COLO668 (cell line): ENCODE results near the gene KRT8.

ENCODE experiments used
- DNase-seq: peaks from one replicate; lab custom pipeline; 2025; ENCODE audit not compliant: unreplicated experiment; lab: John Stamatoyannopoulos, UW

The KRT8 gene

GRCh38 chr12:52904509-52905300 is at the start of gene KRT8:
Gene KRT8, minus strand, starts transcription at chr12:52905076. Its CDS starts 95 bp downstream, at chr12:52904981.
- peak; percentile 92 for DNase-seq

GRCh38 chr12:52953181-52953841 is 48.4 kb upstream of the KRT8 start:
- no peak for DNase-seq

- DNase-seq: no peak
Measured at GRCh38 chr12:52952076-52952801, 47.4 kb upstream of the KRT8 start.

GRCh38 chr12:52951640-52952039 is 46.8 kb upstream of the KRT8 start:
- DNase-seq: no peak

- DNase-seq: no peak
Measured at GRCh38 chr12:52951126-52951525, 46.2 kb upstream of the KRT8 start.

GRCh38 chr12:52950553-52950952 is 45.7 kb upstream of the KRT8 start:
- DNase-seq: no peak

GRCh38 chr12:52949413-52950331 is 44.8 kb upstream of the KRT8 start:
- peak; percentile 82 for DNase-seq

GRCh38 chr12:52947738-52948423 is 43.0 kb upstream of the KRT8 start:
- DNase-seq: peak; percentile 8

- DNase-seq: no peak
Measured at GRCh38 chr12:52946797-52947547, 42.1 kb upstream of the KRT8 start.

GRCh38 chr12:52946334-52946733 is 41.5 kb upstream of the KRT8 start:
- no peak for DNase-seq

GRCh38 chr12:52945389-52946232 is 40.7 kb upstream of the KRT8 start:
- no peak for DNase-seq

- no peak for DNase-seq
Measured at GRCh38 chr12:52944683-52945388, 40.0 kb upstream of the KRT8 start.

GRCh38 chr12:52942901-52943181 is 38.0 kb upstream of the KRT8 start:
- peak; percentile 43 for DNase-seq

- no peak for DNase-seq
Measured at GRCh38 chr12:52942066-52942900, 37.4 kb upstream of the KRT8 start.

- no peak for DNase-seq
Measured at GRCh38 chr12:52929538-52929937, 24.7 kb upstream of the KRT8 start.

- no peak for DNase-seq
Measured at GRCh38 chr12:52927964-52928363, 23.1 kb upstream of the KRT8 start.

GRCh38 chr12:52926596-52927234 is 21.8 kb upstream of the KRT8 start:
- peak; percentile 41 for DNase-seq
